HepG2 (cell line): ENCODE data around the gene GPN1. TPM values are rescaled to one million over a fixed set of nuclear protein-coding genes. Genes with fewer than 3 reads are reported as not detected.

Experiments used
- ATF2 ChIP-seq: sonication (generic); formaldehyde crosslinking; IDR thresholded peaks from 2 replicates; pipeline ENCODE4 v1.4.0; 2020; ENCODE audit warnings: missing genetic modification reagents
- BORCS8-MEF2B ChIP-seq: sonication (generic); formaldehyde crosslinking; IDR thresholded peaks from 2 replicates; pipeline ENCODE4 v1.8.0; 2022; ENCODE audit warnings: mild to moderate bottlenecking, missing genetic modification reagents
- CHD4 ChIP-seq: fragments of 200-600 bp; sonication (generic); IDR thresholded peaks from 2 replicates; pipeline ENCODE4 v1.7.0; 2017; ENCODE audit warnings: mild to moderate bottlenecking, low read length, borderline replicate concordance
- CREB1 ChIP-seq, 2 experiments: fragments of 450-650 bp in 1 of 2; IDR thresholded peaks; 2 replicates each; pipeline ENCODE4 v1.6.1; 2016 to 2017; ENCODE audit warnings: control low read depth in 1 of 2, mild to moderate bottlenecking in 1 of 2, missing compliant biosample characterization in 1 of 2, missing genetic modification characterization in 1 of 2
- ETV6 ChIP-seq: sonication (generic); formaldehyde crosslinking; conservative IDR thresholded peaks from 2 replicates; pipeline ENCODE4 v1.4.0; 2020; ENCODE audit warnings: missing genetic modification reagents
- FOXO1 ChIP-seq: sonication (generic); formaldehyde crosslinking; IDR thresholded peaks from 2 replicates; pipeline ENCODE4 v1.4.0; 2020; ENCODE audit warnings: missing genetic modification reagents
- HBP1 ChIP-seq: IDR thresholded peaks from 2 replicates; pipeline ENCODE4 v1.6.1; 2016; ENCODE audit warnings: low read depth, control low read depth
- IKZF5 ChIP-seq: IDR thresholded peaks from 2 replicates; pipeline ENCODE4 v1.6.1; 2018; ENCODE audit warnings: missing genetic modification reagents, mild to moderate bottlenecking, missing compliant biosample characterization
- KAT2B ChIP-seq: fragments of 150-350 bp; IDR thresholded peaks from 2 replicates; pipeline ENCODE4 v1.6.1; 2014; ENCODE audit warnings: low read depth, low read length, borderline replicate concordance
- NFKB2 ChIP-seq: sonication (generic); formaldehyde crosslinking; IDR thresholded peaks from 2 replicates; pipeline ENCODE4 v1.4.0; 2020; ENCODE audit warnings: missing genetic modification reagents, borderline replicate concordance
- NFKBIZ ChIP-seq: IDR thresholded peaks from 2 replicates; pipeline ENCODE4 v1.6.1; 2018; ENCODE audit warnings: missing genetic modification reagents, missing compliant biosample characterization
- PRMT3 ChIP-seq: sonication (generic); formaldehyde crosslinking; IDR thresholded peaks from 2 replicates; pipeline ENCODE4 v1.8.1; 2022; ENCODE audit warnings: low read depth, mild to moderate bottlenecking, moderate library complexity, missing genetic modification reagents, borderline replicate concordance
- RFXAP ChIP-seq: sonication (generic); formaldehyde crosslinking; IDR thresholded peaks from 2 replicates; pipeline ENCODE4 v1.4.0; 2020; ENCODE audit warnings: missing genetic modification reagents, borderline replicate concordance
- SPEN ChIP-seq: sonication (generic); formaldehyde crosslinking; IDR thresholded peaks from 2 replicates; pipeline ENCODE4 v1.5.1; 2020; ENCODE audit warnings: low read depth, mild to moderate bottlenecking, missing genetic modification reagents
- YEATS2 ChIP-seq: sonication (generic); formaldehyde crosslinking; IDR thresholded peaks from 2 replicates; pipeline ENCODE4 v1.4.0; 2020; ENCODE audit warnings: missing genetic modification reagents, borderline replicate concordance
- ZFY ChIP-seq: sonication (generic); formaldehyde crosslinking; IDR thresholded peaks from 2 replicates; pipeline ENCODE4 v1.4.0; 2020; ENCODE audit warnings: missing genetic modification reagents
- ZNF205 ChIP-seq: IDR thresholded peaks from 2 replicates; pipeline ENCODE4 v1.6.1; 2018; ENCODE audit warnings: missing biosample characterization, missing genetic modification reagents
- ZNF224 ChIP-seq: sonication (generic); formaldehyde crosslinking; IDR thresholded peaks from 2 replicates; pipeline ENCODE4 v1.5.0; 2020; ENCODE audit warnings: mild to moderate bottlenecking, missing genetic modification reagents
- ZNF326 ChIP-seq: sonication (generic); formaldehyde crosslinking; IDR thresholded peaks from 2 replicates; pipeline ENCODE4 v1.4.0; 2020; ENCODE audit warnings: missing genetic modification reagents, borderline replicate concordance
- ZNF670 ChIP-seq: sonication (generic); formaldehyde crosslinking; IDR thresholded peaks from 2 replicates; pipeline ENCODE4 v1.8.0; 2022; ENCODE audit warnings: mild to moderate bottlenecking, missing genetic modification reagents, borderline replicate concordance
- ZNF891 ChIP-seq: sonication (generic); formaldehyde crosslinking; IDR thresholded peaks from 2 replicates; pipeline ENCODE4 v1.5.0; 2020; ENCODE audit warnings: mild to moderate bottlenecking, missing genetic modification reagents
- polyA plus RNA-seq, 8 experiments: library from polyadenylated mRNA; depleted of rRNA in 3 of 8; stranded (reverse) in 7 of 8; unstranded in 1 of 8; fragments of >200 nt; fragmentation: Illumina TruSeq in 4 of 8; extraction: Trizol in 4 of 8; gene quantifications; 2 replicates each; pipeline versions ENCODE4 v1.2.1 to v1.2.3, GENCODE V29; 2011 to 2016; ENCODE audit warnings: low read depth in 4 of 8, missing spikeins in 1 of 8, mixed read lengths in 1 of 8; ENCODE audit not compliant: insufficient read depth in 1 of 8
- total RNA-seq, 5 experiments: library from RNA; depleted of rRNA; stranded (reverse); fragments of >200 nt; fragmentation: Illumina TruSeq; extraction: Trizol; gene quantifications; 2 replicates each; pipeline ENCODE4 v1.2.3, GENCODE V29; 2016; ENCODE audit warnings: low read depth in 1 of 5
- TF ChIP-seq, protein P1 (sequence below): IDR thresholded peaks from 2 replicates; pipeline ENCODE4 v1.6.1; 2012; ENCODE audit warnings: inconsistent platforms
- TF ChIP-seq, protein P2 (sequence below): sonication (generic); formaldehyde crosslinking; IDR thresholded peaks from 2 replicates; pipeline ENCODE4 v1.4.0; 2020; ENCODE audit warnings: mild to moderate bottlenecking, missing genetic modification reagents
- TF ChIP-seq, protein P3 (sequence below): sonication (generic); formaldehyde crosslinking; IDR thresholded peaks from 2 replicates; pipeline ENCODE4 v1.8.0; 2022; ENCODE audit warnings: missing genetic modification reagents, mild to moderate bottlenecking, inconsistent platforms, borderline replicate concordance

The GPN1 gene
- total and polyA plus RNA-seq, 2 of the 13 experiments (the other 11 are each of a cell fraction or from before 2014, with no cell fraction given): 54.5 to 62.7 TPM

- TF ChIP-seq, protein P1, sequence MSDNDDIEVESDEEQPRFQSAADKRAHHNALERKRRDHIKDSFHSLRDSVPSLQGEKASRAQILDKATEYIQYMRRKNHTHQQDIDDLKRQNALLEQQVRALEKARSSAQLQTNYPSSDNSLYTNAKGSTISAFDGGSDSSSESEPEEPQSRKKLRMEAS: peak; percentile 10; the same call in 1 of the 2 replicates
- no peak for TF ChIP-seq ZNF326 (CRISPR knock-in tag)
- 0 out of 2 replicates have a peak, but pooled peaks have one; percentile 42 for TF ChIP-seq IKZF5 (CRISPR knock-in tag)
- no peak for TF ChIP-seq ATF2 (CRISPR knock-in tag)
- TF ChIP-seq FOXO1 (CRISPR knock-in tag): 0 out of 2 replicates have a peak, but pooled peaks have one; percentile 27
- TF ChIP-seq PRMT3 (CRISPR knock-in tag): no peak
- TF ChIP-seq NFKBIZ (CRISPR knock-in tag): no peak
- no peak for TF ChIP-seq ETV6 (CRISPR knock-in tag)
- TF ChIP-seq, protein P2, sequence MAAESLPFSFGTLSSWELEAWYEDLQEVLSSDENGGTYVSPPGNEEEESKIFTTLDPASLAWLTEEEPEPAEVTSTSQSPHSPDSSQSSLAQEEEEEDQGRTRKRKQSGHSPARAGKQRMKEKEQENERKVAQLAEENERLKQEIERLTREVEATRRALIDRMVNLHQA (CRISPR knock-in tag): no peak
- TF ChIP-seq ZNF224 (CRISPR knock-in tag): no peak
- TF ChIP-seq NFKB2: no peak
- peak; percentile 29; the same call in 1 of the 2 replicates for TF ChIP-seq ZNF891 (CRISPR knock-in tag)
- 0 out of 2 replicates have a peak, but pooled peaks have one; percentile 61 for TF ChIP-seq CHD4
- 0 out of 2 replicates have a peak, but pooled peaks have one; percentile 9 for TF ChIP-seq KAT2B
- TF ChIP-seq HBP1: 0 out of 2 replicates have a peak, but pooled peaks have one; percentile 55
- TF ChIP-seq YEATS2 (CRISPR knock-in tag): no peak
- no peak for TF ChIP-seq ZNF670 (CRISPR knock-in tag)
- TF ChIP-seq SPEN (CRISPR knock-in tag): no peak
- 0 out of 2 replicates have a peak, but pooled peaks have one; percentile 23 for TF ChIP-seq ZNF205 (CRISPR knock-in tag)
- TF ChIP-seq BORCS8-MEF2B (CRISPR knock-in tag): 0 out of 2 replicates have a peak, but pooled peaks have one; percentile 39
- 0 out of 2 replicates have a peak, but pooled peaks have one; percentile 37 for TF ChIP-seq RFXAP (CRISPR knock-in tag)
- TF ChIP-seq ZFY (CRISPR knock-in tag): no peak
- TF ChIP-seq, protein P3, sequence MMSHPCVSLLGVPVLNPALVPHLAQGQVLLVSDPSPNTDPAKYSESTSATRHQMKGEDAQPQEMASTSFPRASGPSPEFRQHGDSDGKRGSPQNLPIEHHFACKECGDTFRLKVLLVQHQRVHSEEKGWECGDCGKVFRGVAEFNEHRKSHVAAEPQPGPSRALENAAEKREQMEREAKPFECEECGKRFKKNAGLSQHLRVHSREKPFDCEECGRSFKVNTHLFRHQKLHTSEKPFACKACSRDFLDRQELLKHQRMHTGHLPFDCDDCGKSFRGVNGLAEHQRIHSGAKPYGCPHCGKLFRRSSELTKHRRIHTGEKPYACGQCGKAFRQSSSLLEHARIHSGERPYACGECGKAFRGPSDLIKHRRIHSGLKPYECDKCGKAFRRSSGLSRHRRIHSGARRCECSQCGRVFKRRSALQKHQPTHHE: no peak
- no peak for TF ChIP-seq CREB1 (IDR thresholded peaks at IDR 0.05)
- peak; percentile 40; the same call in 1 of the 2 replicates for TF ChIP-seq CREB1 (CRISPR knock-in tag; IDR thresholded peaks at IDR 0.05)
These were observed 54.7 kb downstream of the GPN1 start (continued) for GRCh38 chr2:27683390-27684071.
